SK-N-SH (cell line): Measurements from ENCODE around the gene ERC1.

Source experiments
- GABPA ChIP-seq: IDR thresholded peaks from 2 replicates; pipeline ENCODE4 v1.4.0; 2012; ENCODE audit warnings: low read depth, mild to moderate bottlenecking
- GATA2 ChIP-seq: sonication (generic); formaldehyde crosslinking; IDR thresholded peaks from 2 replicates; pipeline ENCODE4 v1.5.0; 2020; ENCODE audit warnings: mild to moderate bottlenecking, missing genetic modification reagents
- MAX ChIP-seq: IDR thresholded peaks from 2 replicates; pipeline ENCODE4 v1.4.0; 2012; ENCODE audit warnings: low read depth
- MEF2A ChIP-seq: IDR thresholded peaks from 2 replicates; pipeline ENCODE4 v1.4.0; 2012; ENCODE audit warnings: low read depth, borderline replicate concordance
- POLR2AphosphoS5 ChIP-seq: IDR thresholded peaks from 2 replicates; pipeline ENCODE4 v1.6.1; 2012; ENCODE audit warnings: low read depth, low read length
- RAD21 ChIP-seq: IDR thresholded peaks from 2 replicates; pipeline ENCODE4 v1.6.1; 2012; ENCODE audit warnings: mild to moderate bottlenecking, low read length
- RCOR1 ChIP-seq: fragments of 150-350 bp; IDR thresholded peaks from 2 replicates; pipeline ENCODE4 v1.6.1; 2017; ENCODE audit warnings: antibody characterized with exemption, low read length
- RFX5 ChIP-seq: IDR thresholded peaks from 2 replicates; pipeline ENCODE4 v1.6.1; 2012; ENCODE audit warnings: mild to moderate bottlenecking, improper control_type of control experiment, low read length
- TCF12 ChIP-seq: IDR thresholded peaks from 2 replicates; pipeline ENCODE4 v1.4.0; 2012
- TF ChIP-seq, protein P1 (sequence below): fragments of 200-600 bp; sonication (generic); IDR thresholded peaks from 2 replicates; pipeline ENCODE4 v1.6.1; 2017; ENCODE audit warnings: antibody characterized with exemption, mild to moderate bottlenecking, moderate library complexity
- TF ChIP-seq, protein P2 (sequence below): IDR thresholded peaks from 2 replicates; pipeline ENCODE4 v1.6.1; 2012; ENCODE audit warnings: mild to moderate bottlenecking, low read depth, low read length, moderate library complexity

- TF ChIP-seq, protein P1, sequence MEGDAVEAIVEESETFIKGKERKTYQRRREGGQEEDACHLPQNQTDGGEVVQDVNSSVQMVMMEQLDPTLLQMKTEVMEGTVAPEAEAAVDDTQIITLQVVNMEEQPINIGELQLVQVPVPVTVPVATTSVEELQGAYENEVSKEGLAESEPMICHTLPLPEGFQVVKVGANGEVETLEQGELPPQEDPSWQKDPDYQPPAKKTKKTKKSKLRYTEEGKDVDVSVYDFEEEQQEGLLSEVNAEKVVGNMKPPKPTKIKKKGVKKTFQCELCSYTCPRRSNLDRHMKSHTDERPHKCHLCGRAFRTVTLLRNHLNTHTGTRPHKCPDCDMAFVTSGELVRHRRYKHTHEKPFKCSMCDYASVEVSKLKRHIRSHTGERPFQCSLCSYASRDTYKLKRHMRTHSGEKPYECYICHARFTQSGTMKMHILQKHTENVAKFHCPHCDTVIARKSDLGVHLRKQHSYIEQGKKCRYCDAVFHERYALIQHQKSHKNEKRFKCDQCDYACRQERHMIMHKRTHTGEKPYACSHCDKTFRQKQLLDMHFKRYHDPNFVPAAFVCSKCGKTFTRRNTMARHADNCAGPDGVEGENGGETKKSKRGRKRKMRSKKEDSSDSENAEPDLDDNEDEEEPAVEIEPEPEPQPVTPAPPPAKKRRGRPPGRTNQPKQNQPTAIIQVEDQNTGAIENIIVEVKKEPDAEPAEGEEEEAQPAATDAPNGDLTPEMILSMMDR: no peak
- no peak for TF ChIP-seq MAX
- TF ChIP-seq, protein P2, sequence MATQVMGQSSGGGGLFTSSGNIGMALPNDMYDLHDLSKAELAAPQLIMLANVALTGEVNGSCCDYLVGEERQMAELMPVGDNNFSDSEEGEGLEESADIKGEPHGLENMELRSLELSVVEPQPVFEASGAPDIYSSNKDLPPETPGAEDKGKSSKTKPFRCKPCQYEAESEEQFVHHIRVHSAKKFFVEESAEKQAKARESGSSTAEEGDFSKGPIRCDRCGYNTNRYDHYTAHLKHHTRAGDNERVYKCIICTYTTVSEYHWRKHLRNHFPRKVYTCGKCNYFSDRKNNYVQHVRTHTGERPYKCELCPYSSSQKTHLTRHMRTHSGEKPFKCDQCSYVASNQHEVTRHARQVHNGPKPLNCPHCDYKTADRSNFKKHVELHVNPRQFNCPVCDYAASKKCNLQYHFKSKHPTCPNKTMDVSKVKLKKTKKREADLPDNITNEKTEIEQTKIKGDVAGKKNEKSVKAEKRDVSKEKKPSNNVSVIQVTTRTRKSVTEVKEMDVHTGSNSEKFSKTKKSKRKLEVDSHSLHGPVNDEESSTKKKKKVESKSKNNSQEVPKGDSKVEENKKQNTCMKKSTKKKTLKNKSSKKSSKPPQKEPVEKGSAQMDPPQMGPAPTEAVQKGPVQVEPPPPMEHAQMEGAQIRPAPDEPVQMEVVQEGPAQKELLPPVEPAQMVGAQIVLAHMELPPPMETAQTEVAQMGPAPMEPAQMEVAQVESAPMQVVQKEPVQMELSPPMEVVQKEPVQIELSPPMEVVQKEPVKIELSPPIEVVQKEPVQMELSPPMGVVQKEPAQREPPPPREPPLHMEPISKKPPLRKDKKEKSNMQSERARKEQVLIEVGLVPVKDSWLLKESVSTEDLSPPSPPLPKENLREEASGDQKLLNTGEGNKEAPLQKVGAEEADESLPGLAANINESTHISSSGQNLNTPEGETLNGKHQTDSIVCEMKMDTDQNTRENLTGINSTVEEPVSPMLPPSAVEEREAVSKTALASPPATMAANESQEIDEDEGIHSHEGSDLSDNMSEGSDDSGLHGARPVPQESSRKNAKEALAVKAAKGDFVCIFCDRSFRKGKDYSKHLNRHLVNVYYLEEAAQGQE: no peak
- no peak for TF ChIP-seq MEF2A
- TF ChIP-seq RFX5: no peak
- TF ChIP-seq GATA2 (CRISPR knock-in tag): no peak
- no peak for TF ChIP-seq RAD21
- TF ChIP-seq GABPA: no peak
- TF ChIP-seq TCF12: peak; percentile 71
- no peak for TF ChIP-seq RCOR1
- TF ChIP-seq POLR2AphosphoS5: no peak
These were observed 229.4 kb downstream of the ERC1 start for GRCh38 chr12:1220127-1221092.
